ENCODE data around the gene MAGEB6.
"Not testable (repeated sequence)": the region's sequence is repeated elsewhere in the genome, so short reads cannot be mapped to it uniquely, and the experiment has no call there.

The MAGEB6 gene, protein sequence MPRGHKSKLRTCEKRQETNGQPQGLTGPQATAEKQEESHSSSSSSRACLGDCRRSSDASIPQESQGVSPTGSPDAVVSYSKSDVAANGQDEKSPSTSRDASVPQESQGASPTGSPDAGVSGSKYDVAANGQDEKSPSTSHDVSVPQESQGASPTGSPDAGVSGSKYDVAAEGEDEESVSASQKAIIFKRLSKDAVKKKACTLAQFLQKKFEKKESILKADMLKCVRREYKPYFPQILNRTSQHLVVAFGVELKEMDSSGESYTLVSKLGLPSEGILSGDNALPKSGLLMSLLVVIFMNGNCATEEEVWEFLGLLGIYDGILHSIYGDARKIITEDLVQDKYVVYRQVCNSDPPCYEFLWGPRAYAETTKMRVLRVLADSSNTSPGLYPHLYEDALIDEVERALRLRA

GRCh38 chrX:26192204-26192603, at the start of gene MAGEB6:
Gene MAGEB6 (plus strand): TSS chrX:26192440. CDS start chrX:26193847, 1,407 bp downstream.
- TF ChIP-seq Cebpa-rat (IDR thresholded peaks at IDR 0.05), result no peak
- peaks cover 0 to 8% (median 0%) of the 10 kb centered on the region in 11 experiments; a peak in 3 of 22 replicates for H3K9me3 ChIP-seq (replicated peaks in 1 of 11)
- no peaks in the 10 kb centered on the region for H3K36me3 ChIP-seq
- no peak within 1 kb of the TSS for H3K4me3 ChIP-seq
- H3K27me3 ChIP-seq, result peaks cover 32 to 84% (median 68%) of the 10 kb centered on the region in 11 experiments; a peak in 21 of 22 replicates
- H4K20me1 ChIP-seq, result no peaks in the 10 kb centered on the region; a peak in 1 of 22 replicates
- H3K27ac ChIP-seq, result no peak within 1 kb of the TSS
- no peak within 1 kb of the TSS for H3K4me2 ChIP-seq
- H3K4me1 ChIP-seq, result no peaks in the 10 kb centered on the region
- H3K9ac ChIP-seq, result no peak within 1 kb of the TSS

GRCh38 chrX:26146024-26146423, 46.2 kb upstream of the MAGEB6 start:
- Histone ChIP-seq H4K20me1 (no peaks in the 10 kb centered on the region), H3K4me3 (no peak overlapping the region)
- no peak for TF ChIP-seq Cebpa-rat (IDR thresholded peaks at IDR 0.05)

DNA sequence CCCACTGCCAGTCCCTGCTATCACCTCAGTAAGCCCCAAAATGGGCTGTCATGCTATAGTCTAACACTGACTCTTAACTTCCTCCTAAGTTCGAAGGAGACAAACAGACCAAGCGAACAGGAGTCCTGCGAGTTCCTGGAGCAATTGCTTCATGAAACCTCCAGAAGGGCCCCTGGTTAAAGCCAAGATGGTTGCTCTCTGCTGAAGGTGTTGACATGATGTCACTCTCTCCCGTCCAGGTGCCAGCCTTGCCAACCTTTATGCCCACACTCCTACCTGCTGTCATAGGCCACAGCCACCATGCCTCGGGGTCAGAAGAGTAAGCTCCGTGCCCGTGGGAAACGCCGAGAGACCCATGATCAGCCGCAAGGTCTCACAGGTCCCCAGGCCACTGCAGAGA, 31.9 kb upstream of the MAGEB6 start, which contains the start of gene MAGEB6B:
TSS of gene MAGEB6B (plus strand) at position 301 of the 400 bp plus-strand sequence. CDS start at position 301, 0 bp downstream.
- Histone ChIP-seq H3K27me3 (peaks cover 29 to 86% (median 67%) of the 10 kb centered on the region in 11 experiments; a peak in 21 of 22 replicates), H3K9me3 (replicated peaks in 1 of 11) (peaks cover 0 to 14% (median 7%) of the 10 kb centered on the region in 11 experiments; a peak in 7 of 22 replicates), H3K9ac (no peak within 1 kb of the TSS), H3K4me2 (no peak within 1 kb of the TSS), H3K36me3 (no peaks in the 10 kb centered on the region), H3K4me3 (no peak within 1 kb of the TSS), H3K27ac (no peak within 1 kb of the TSS), H3K4me1 (no peaks in the 10 kb centered on the region), H4K20me1 (no peaks in the 10 kb centered on the region; a peak in 1 of 22 replicates)
- TF ChIP-seq Cebpa-rat (IDR thresholded peaks at IDR 0.05), result no peak

More at GRCh38 chrX:26146024-26146423, 46.2 kb upstream of the MAGEB6 start:
- Histone ChIP-seq H3K4me2 (no peak overlapping the region), H3K4me1 (no peaks in the 10 kb centered on the region), H3K9me3 (replicated peaks in 1 of 11) (peaks cover 0 to 5% (median 0%) of the 10 kb centered on the region in 11 experiments; a peak in 1 of 22 replicates), H3K27me3 (peaks cover 85 to 100% (median 99%) of the 10 kb centered on the region in 11 experiments), H3K9ac (no peak overlapping the region), H3K27ac (no peak overlapping the region), H3K36me3 (no peaks in the 10 kb centered on the region)

GRCh38 chrX:26203561-26203960, 11.3 kb downstream of the MAGEB6 start:
- Histone ChIP-seq H3K9me3 (replicated peaks in 1 of 11) (peaks cover 0 to 14% (median 0%) of the 10 kb centered on the region in 11 experiments; a peak in 5 of 22 replicates), H3K27me3 (peaks cover 67 to 94% (median 84%) of the 10 kb centered on the region in 11 experiments), H3K4me3 (no peak overlapping the region), H3K4me2 (no peak overlapping the region), H3K4me1 (no peaks in the 10 kb centered on the region), H3K36me3 (no peaks in the 10 kb centered on the region), H4K20me1 (peaks cover 0 to 5% (median 0%) of the 10 kb centered on the region in 11 experiments; a peak in 1 of 22 replicates), H3K9ac (no peak overlapping the region), H3K27ac (no peak overlapping the region)
- no peak for TF ChIP-seq Cebpa-rat (IDR thresholded peaks at IDR 0.05)

DNA sequence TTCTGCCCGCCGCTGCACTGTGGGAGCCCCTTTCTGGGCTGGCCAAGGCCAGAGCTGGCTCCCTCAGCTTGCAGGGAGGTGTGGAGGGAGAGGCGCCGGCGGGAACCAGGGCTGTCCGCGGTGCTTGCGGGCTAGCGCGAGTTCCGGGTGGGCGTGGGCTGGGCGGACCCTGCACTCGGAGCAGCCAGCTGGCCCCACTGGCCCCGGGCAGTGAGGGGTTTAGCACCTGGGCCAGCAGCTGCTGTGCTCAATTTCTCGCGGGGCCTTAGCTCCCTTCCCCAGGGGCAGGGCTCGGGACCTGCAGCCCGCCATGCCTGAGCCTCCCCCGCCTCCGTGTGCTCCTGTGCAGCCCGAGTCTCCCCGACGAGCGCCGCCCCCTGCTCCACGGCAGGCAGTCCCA, 12.5 kb downstream of the MAGEB6 start:
- Histone ChIP-seq H3K27me3 (peaks cover 69 to 94% (median 86%) of the 10 kb centered on the region in 11 experiments), H3K9me3 (replicated peaks in 1 of 11) (peaks cover 0 to 14% (median 0%) of the 10 kb centered on the region in 11 experiments; a peak in 5 of 22 replicates)
- H3K9ac ChIP-seq, H4K20me1 ChIP-seq, H3K36me3 ChIP-seq, H3K4me3 ChIP-seq, H3K27ac ChIP-seq, H3K4me2 ChIP-seq, H3K4me1 ChIP-seq: not testable (repeated sequence)

- Histone ChIP-seq H3K4me2 (no peak overlapping the region), H3K27me3 (peaks cover 63 to 94% (median 84%) of the 10 kb centered on the region in 11 experiments), H3K9ac (no peak overlapping the region), H3K27ac (no peak overlapping the region), H3K36me3 (no peaks in the 10 kb centered on the region), H4K20me1 (peaks cover 0 to 3% (median 0%) of the 10 kb centered on the region in 11 experiments; a peak in 1 of 22 replicates), H3K4me1 (no peaks in the 10 kb centered on the region), H3K9me3 (replicated peaks in 1 of 11) (peaks cover 0 to 14% (median 0%) of the 10 kb centered on the region in 11 experiments; a peak in 4 of 22 replicates), H3K4me3 (no peak overlapping the region)
- TF ChIP-seq Cebpa-rat (IDR thresholded peaks at IDR 0.05), result no peak
These were observed 15.8 kb downstream of the MAGEB6 start for GRCh38 chrX:26208012-26208411.

DNA sequence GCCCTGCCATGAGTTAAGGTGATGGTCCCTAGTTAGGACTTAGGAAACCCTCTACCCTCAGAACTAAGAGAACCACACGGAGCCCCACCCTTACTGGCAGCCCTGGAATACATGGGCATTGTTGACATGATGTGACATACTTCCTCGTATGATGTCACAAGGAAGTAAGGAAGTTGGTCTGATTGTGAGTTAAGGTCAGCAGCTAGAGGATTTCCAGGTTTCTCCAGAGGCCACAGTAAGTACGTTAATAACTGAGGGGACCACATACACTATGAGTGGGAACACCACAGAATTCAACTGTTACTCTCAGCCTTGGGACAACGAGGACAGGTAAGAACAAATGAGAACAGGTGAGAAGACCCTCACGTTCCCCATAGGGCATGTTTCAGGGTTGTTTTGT, 23.6 kb downstream of the MAGEB6 start, which contains the start of gene MAGEB5:
TSS of gene MAGEB5 (plus strand) at position 301 of the 400 bp plus-strand sequence. CDS start 1,133 bp downstream, outside the sequence.
- H3K4me1 ChIP-seq, result no peaks in the 10 kb centered on the region
- H3K9me3 ChIP-seq (replicated peaks in 1 of 11), result no peaks in the 10 kb centered on the region; a peak in 2 of 22 replicates
- no peaks in the 10 kb centered on the region for H3K36me3 ChIP-seq
- H4K20me1 ChIP-seq, result no peaks in the 10 kb centered on the region; a peak in 2 of 22 replicates
- no peak within 1 kb of the TSS for H3K4me3 ChIP-seq
- TF ChIP-seq Cebpa-rat (IDR thresholded peaks at IDR 0.05), result no peak
- peaks cover 75 to 100% (median 96%) of the 10 kb centered on the region in 11 experiments for H3K27me3 ChIP-seq
- H3K9ac ChIP-seq, result no peak within 1 kb of the TSS
- H3K27ac ChIP-seq, result no peak within 1 kb of the TSS
- no peak within 1 kb of the TSS for H3K4me2 ChIP-seq

DNA sequence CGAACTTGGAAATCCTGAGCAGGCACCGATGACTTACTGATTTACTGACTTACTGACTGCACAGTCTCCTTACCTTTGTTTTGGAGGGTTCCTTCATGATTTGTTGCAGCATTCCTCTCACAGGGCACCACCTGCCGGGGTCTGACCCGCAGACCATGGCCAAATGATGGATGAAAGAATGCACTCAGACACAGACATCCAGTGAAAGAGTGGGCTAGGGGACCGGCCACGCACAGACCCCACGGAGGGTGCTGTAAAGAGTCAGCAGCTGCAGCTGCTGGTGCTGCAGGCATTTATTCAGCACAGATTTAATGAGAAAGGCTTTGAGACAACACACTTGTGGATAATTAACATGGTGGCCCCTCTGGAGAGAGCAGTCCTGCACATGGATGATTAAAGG, 27.1 kb downstream of the MAGEB6 start:
- Histone ChIP-seq H3K9ac (no peak overlapping the region), H3K4me3 (no peak overlapping the region), H3K27me3 (peaks cover 84 to 100% (median 100%) of the 10 kb centered on the region in 11 experiments), H4K20me1 (no peaks in the 10 kb centered on the region; a peak in 2 of 22 replicates), H3K9me3 (replicated peaks in 1 of 11) (no peaks in the 10 kb centered on the region; a peak in 2 of 22 replicates), H3K27ac (no peak overlapping the region), H3K4me1 (no peaks in the 10 kb centered on the region), H3K4me2 (no peak overlapping the region), H3K36me3 (no peaks in the 10 kb centered on the region)
- no peak for TF ChIP-seq Cebpa-rat (IDR thresholded peaks at IDR 0.05)

- TF ChIP-seq Cebpa-rat (IDR thresholded peaks at IDR 0.05), result no peak
- Histone ChIP-seq H3K4me3 (no peak overlapping the region), H4K20me1 (no peaks in the 10 kb centered on the region; a peak in 2 of 22 replicates), H3K9ac (no peak overlapping the region), H3K36me3 (no peaks in the 10 kb centered on the region), H3K9me3 (replicated peaks in 1 of 11) (peaks cover 9 to 43% (median 25%) of the 10 kb centered on the region in 11 experiments; a peak in 21 of 22 replicates), H3K27ac (no peak overlapping the region), H3K4me2 (no peak overlapping the region), H3K4me1 (no peaks in the 10 kb centered on the region), H3K27me3 (peaks cover 63 to 98% (median 90%) of the 10 kb centered on the region in 11 experiments)
These were observed 41.9 kb downstream of the MAGEB6 start for GRCh38 chrX:26234177-26234576.

All from BLaER1 treated with 17β-estradiol and CSF1 and Interleukin-3, amounts not matched to agents 10 nM and 100 nM (cell line).